Stimulated activated CD8-positive, alpha-beta memory T cell treated with anti-CD3 and anti-CD28 coated beads, Interleukin-12 subunit alpha, Interleukin-12 subunit beta, amount 100 ng/mL, for 1 hour (primary cell): ENCODE measurements around the gene RNF41.
"Not testable (repeated sequence)": the region's sequence is repeated elsewhere in the genome, so short reads cannot be mapped to it uniquely, and the experiment has no call there.

Source experiments
- DNase-seq: peaks from one replicate; pipeline ENCODE4 v3.0.0-alpha.2; 2020; ENCODE audit warnings: low read depth

The RNF41 gene

GRCh38 chr12:56165369-56165768, 56.4 kb downstream of the RNF41 start:
- DNase-seq, result no peak

GRCh38 chr12:56164345-56164729, 57.4 kb downstream of the RNF41 start:
- DNase-seq, result no peak

GRCh38 chr12:56163533-56164344, 58.0 kb downstream of the RNF41 start:
- DNase-seq, result no peak

- DNase-seq, result no peak
These were observed 59.0 kb downstream of the RNF41 start for GRCh38 chr12:56162468-56163290.

GRCh38 chr12:56161690-56162351, 59.9 kb downstream of the RNF41 start:
- no peak for DNase-seq

GRCh38 chr12:56160894-56161689, 60.6 kb downstream of the RNF41 start:
- no peak for DNase-seq

GRCh38 chr12:56160193-56160763, 61.4 kb downstream of the RNF41 start:
- peak; percentile 43 for DNase-seq

GRCh38 chr12:56159482-56160192, 62.1 kb downstream of the RNF41 start:
- no peak for DNase-seq

GRCh38 chr12:56158926-56159461, 62.7 kb downstream of the RNF41 start:
- DNase-seq, result no peak

GRCh38 chr12:56158029-56158925, 63.4 kb downstream of the RNF41 start, which contains the start of gene MYL6:
Gene MYL6, plus strand, starts transcription at chr12:56158359. Its CDS starts 43 bp downstream, at chr12:56158402.
- DNase-seq, result peak; percentile 88

GRCh38 chr12:56157201-56158028, 64.3 kb downstream of the RNF41 start:
- peak; percentile 25 for DNase-seq

GRCh38 chr12:56156464-56157200, 65.1 kb downstream of the RNF41 start:
- DNase-seq, result not testable (repeated sequence)

GRCh38 chr12:56155256-56155845, 66.4 kb downstream of the RNF41 start:
- DNase-seq, result no peak

GRCh38 chr12:56154818-56155217, 66.9 kb downstream of the RNF41 start:
- no peak for DNase-seq

- DNase-seq, result no peak
These were observed 67.4 kb downstream of the RNF41 start for GRCh38 chr12:56154246-56154771.

GRCh38 chr12:56153678-56154065, 68.0 kb downstream of the RNF41 start:
- no peak for DNase-seq
